Breast epithelium (tissue), 3 donors: ENCODE measurements around the gene ESF1.

Experiments
- CTCF ChIP-seq, 3 donors: fragments of 450-650 bp; IDR thresholded peaks; one replicate each; pipeline ENCODE4 v1.5.1; 2016 to 2017; ENCODE audit warnings: antibody characterized with exemption in 3 of 3, mild to moderate bottlenecking in 3 of 3, moderate library complexity in 3 of 3
- POLR2A ChIP-seq: fragments of 450-650 bp; IDR thresholded peaks from one replicate; pipeline ENCODE4 v1.6.1; 2016; ENCODE audit warnings: antibody characterized with exemption, mild to moderate bottlenecking, moderate library complexity
- POLR2AphosphoS5 ChIP-seq, 3 donors: sonication (generic); formaldehyde crosslinking; IDR thresholded peaks; one replicate each; pipeline ENCODE4 v1.6.1; 2017; ENCODE audit warnings: antibody characterized with exemption in 3 of 3

GRCh38 chr20:13784893-13785715 lies at the start of gene ESF1, which contains the start of gene NDUFAF5:
- TF ChIP-seq CTCF (IDR thresholded peaks at IDR 0.05) (no peak), POLR2AphosphoS5 (IDR thresholded peaks at IDR 0.05) (peak; percentile 89 to 94 (median 91)), POLR2A (no peak)
